Mononuclear cell (primary cell): Measurements from ENCODE around the gene CMC1. TPM values are rescaled to one million over a fixed set of nuclear protein-coding genes. Genes with fewer than 3 reads are reported as not detected.

Experiments
- H3K27me3 ChIP-seq: 2 replicates; pipeline ENCODE4 v1.6.0; 2011; ENCODE audit warnings: low read length, control low read depth; ENCODE audit not compliant: insufficient read depth
- H3K4me1 ChIP-seq: 2 replicates; pipeline ENCODE4 v1.5.1; 2011; ENCODE audit warnings: mild to moderate bottlenecking, low read length, control low read depth; ENCODE audit not compliant: insufficient read depth
- H3K4me3 ChIP-seq: 2 replicates; pipeline ENCODE4 v1.5.1; 2011; ENCODE audit warnings: mild to moderate bottlenecking, low read length, moderate library complexity
- H3K9me3 ChIP-seq: 2 replicates; pipeline ENCODE4 v1.5.1; 2011; ENCODE audit warnings: low read depth, mild to moderate bottlenecking, control low read depth, low read length
- total RNA-seq: library from RNA; depleted of rRNA; stranded (reverse); fragments of >200 nt; gene quantifications from one replicate; pipeline ENCODE4 v1.2.3, GENCODE V29; 2012

Gene CMC1
- total RNA-seq, 1 donor: 39.5 TPM

DNA sequence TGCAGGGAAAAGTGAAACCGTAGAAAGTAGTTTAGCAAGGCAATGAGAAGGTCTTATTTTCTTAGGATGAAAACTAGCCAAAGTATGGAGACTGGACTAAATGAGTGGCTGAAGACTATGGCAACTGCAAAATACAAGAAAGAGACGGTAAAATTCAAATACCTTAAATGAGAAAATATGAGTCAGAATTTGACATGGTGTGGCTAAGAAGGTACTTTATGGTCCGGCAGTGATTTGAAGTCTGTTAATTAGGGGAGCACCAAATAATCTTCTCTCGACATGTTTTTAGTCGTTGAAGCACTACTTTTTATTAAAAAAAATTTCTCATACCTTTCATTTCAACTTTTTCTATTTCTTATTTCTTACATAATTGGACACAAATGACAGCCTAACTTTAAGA, 12.8 kb upstream of the CMC1 start:
- Histone ChIP-seq H3K4me1 (no peaks in the 10 kb centered on the region), H3K4me3 (no peak overlapping the region), H3K27me3 (no peaks in the 10 kb centered on the region), H3K9me3 (no peaks in the 10 kb centered on the region)

DNA sequence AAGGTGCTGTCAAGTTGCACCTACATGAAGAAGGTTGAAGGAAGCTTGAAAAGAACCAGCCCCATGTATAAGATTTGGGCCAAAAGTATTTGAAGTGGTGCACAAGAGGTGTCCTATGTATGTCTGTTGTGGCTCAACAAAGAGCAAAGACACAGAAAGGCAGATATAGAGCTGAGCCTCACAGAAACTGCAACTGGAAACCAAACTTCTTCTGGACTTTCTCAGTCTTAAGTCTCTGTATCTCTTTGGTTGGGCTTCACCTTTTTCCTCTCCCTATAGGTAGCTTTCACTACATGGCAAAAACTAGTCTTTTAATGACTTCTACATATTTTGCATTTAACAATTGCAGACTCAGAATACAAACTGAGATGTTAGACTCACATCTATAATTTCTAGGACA, 8.8 kb upstream of the CMC1 start:
- Histone ChIP-seq H3K4me3 (no peak overlapping the region), H3K4me1 (no peaks in the 10 kb centered on the region), H3K9me3 (no peaks in the 10 kb centered on the region), H3K27me3 (no peaks in the 10 kb centered on the region)

DNA sequence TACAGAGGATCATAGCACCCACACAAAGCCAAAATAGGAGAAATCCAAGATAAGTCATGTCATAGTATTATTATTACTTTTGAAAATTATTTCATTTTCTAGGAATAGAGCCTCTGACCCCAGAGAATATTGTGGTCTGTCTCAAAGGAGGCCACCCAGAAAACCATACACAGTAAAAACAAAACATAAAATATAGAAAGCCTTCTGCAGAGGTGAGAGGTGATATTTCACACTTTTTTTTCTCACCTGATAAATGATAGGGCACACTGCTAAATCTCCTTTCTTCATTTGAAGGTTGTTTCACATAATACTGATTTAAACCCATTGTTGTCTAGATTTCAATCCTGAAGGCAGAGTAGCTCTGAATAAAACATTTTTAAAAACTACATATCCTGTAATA, 7.0 kb upstream of the CMC1 start:
- H3K4me1 ChIP-seq: no peaks in the 10 kb centered on the region
- H3K27me3 ChIP-seq: no peaks in the 10 kb centered on the region
- H3K4me3 ChIP-seq: no peak overlapping the region
- no peaks in the 10 kb centered on the region for H3K9me3 ChIP-seq

DNA sequence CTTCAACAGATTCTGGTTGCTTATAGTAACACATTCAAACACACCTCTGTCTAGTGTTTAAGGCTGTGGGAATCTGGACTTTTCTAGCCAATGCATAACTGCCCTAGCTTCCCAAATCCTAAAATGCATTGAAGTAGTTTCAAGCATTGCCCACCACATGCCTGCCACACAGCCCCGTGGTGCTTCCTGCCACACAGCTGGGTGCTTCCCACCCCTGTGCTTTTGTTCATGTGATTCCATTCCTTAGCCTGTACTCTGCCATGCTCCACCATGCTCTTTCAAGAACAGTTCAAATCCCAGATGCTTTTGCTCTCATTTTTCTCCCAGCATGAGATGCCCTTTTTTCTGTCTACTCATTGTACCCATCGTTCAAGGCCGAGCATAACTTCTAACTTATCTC, 2.3 kb upstream of the CMC1 start:
- no peaks in the 10 kb centered on the region for H3K9me3 ChIP-seq

DNA sequence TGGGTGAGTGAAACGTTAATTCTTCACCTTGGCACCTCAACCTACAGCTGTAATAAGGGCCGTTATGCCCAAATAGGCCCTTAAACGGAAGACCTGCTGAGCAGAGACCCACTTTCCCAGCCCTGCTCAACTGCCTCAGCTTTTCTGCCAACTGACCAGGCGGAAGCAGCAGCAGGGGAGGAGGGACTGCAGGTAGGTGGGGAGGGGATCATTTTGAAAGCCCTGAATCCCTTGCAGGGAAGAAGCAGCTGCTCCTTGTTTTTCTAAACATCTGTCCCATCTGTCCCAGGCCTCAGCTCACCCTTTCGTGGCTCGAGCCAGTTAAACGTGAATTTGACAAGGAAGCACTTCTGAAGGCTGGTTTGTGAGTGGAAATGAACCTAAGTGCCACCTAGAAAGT, 978 bp upstream of the CMC1 start:
- Histone ChIP-seq H3K9me3 (no peaks in the 10 kb centered on the region), H3K4me3 (no peak overlapping the region), H3K27me3 (no peaks in the 10 kb centered on the region), H3K4me1 (peaks cover 37% of the 10 kb centered on the region)

More for the DNA sequence above, 2.3 kb upstream of the CMC1 start:
- H3K4me3 ChIP-seq: no peak overlapping the region
- peaks cover 31% of the 10 kb centered on the region for H3K4me1 ChIP-seq
- H3K27me3 ChIP-seq: no peaks in the 10 kb centered on the region

DNA sequence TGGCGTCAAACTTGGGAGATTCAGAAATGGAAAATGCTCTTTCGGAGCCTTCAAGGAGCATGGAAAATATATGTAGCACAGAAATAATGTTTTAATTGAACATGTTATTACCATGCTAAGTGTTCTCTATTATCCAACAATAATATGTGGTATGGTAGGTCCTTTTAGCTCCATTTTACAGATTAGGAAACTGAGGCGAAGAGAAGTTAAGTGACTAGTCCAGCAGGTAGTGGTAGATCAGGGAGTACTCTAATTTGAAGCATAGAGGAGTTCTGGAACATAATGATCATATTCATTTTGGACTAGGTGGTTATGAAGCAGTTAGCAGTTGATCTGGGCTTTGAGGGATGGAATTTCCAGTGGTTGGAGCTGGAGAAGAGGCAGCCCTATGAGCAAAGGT, 1.1 kb downstream of the CMC1 start:
- Histone ChIP-seq H3K4me1 (peaks cover 37% of the 10 kb centered on the region), H3K4me3 (no peak overlapping the region), H3K9me3 (no peaks in the 10 kb centered on the region), H3K27me3 (no peaks in the 10 kb centered on the region)

DNA sequence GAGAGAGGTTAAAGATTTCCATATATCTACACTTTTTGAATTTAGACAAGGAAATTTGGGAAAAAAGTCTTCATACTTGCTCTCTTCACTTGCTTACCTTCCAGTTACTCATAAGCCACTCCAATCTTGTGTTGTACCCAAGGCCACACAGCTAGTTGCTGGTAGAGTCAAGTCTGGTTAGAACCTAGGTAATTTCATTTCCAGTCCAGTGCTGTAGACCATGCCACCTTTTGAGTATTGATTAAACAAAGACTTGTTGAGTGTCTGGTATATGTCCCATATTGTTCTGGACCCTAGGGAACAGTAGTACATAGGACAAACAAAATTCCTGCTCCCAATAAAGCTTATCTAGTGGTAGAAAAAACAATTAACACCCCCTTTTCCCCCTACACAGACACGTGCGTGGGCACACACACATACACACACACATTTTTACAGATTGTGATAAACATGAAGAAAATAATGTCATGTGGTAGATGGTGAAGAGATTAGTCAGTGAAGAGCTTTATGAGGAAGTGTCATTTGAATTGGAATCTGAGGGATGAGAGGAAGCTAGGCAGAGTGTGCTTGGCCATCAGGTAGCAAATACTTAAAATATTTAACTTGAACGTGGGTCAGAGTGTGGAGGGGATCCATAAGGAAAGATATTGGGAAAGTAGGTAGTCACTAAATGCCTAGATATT, 2.1 kb downstream of the CMC1 start:
- peaks cover 37% of the 10 kb centered on the region for H3K4me1 ChIP-seq
- H3K27me3 ChIP-seq: no peaks in the 10 kb centered on the region
- H3K4me3 ChIP-seq: no peak overlapping the region
- H3K9me3 ChIP-seq: no peaks in the 10 kb centered on the region

DNA sequence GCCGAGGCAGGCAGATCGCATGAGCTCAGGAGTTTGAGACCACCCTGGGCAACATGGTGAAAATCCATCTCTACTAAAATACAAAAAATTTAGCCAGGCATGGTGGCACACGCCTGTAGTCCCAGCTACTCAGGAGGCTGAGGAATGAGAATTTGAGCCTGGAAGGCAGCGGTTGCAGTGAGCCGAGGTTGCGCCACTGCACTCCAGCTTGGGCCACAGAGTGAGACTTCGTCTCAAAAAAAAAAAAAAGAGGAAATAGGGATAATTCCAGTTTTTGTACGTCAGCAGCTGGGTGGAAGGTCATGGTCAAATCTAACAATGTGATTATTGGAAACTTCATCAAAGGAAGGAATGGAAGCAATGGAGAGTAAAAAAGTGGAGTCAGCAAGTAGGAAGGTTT, 3.1 kb downstream of the CMC1 start:
- no peaks in the 10 kb centered on the region for H3K9me3 ChIP-seq
- no peaks in the 10 kb centered on the region for H3K27me3 ChIP-seq
- peaks cover 37% of the 10 kb centered on the region for H3K4me1 ChIP-seq
- no peak overlapping the region for H3K4me3 ChIP-seq

DNA sequence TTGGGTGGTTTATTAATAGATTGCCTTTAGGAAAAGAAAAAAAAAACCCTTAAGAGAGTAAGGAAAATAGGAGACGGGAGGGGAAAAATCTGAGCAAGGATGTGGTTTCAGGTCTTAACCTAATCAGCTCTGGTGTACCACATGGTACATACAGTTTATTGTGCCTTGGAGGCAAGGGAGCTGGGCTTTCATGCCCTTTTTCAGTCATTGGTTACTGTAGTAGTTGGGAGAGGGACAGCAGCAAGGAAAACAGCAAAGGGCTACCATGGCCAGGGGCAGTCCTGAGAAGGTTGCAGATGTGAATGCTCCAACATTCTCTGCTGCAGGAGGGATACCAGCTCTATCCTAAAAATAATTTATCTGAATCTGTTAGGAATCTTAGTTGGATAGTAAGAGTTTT, 5.9 kb downstream of the CMC1 start:
- Histone ChIP-seq H3K27me3 (no peaks in the 10 kb centered on the region), H3K4me3 (no peak overlapping the region), H3K4me1 (peaks cover 48% of the 10 kb centered on the region), H3K9me3 (no peaks in the 10 kb centered on the region)

DNA sequence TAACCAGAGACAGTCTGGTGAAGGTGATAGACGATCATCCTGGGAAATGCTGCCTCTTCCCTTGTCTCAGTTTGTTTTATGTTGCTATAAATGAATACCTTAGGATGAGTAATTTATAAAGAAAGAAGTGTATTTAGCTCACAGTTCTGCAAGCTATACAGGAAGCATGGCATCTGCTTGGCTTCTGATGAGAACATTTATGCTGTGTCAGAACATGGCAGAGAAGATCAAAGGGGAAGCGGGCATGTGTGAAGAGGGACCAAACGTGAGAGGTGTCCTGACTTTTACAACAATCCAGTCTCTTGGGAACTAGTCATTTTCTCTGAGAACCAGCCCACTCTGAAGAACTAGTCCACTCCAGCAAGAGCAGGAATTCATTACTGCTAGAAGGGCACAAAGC, 9.6 kb downstream of the CMC1 start:
- Histone ChIP-seq H3K9me3 (no peaks in the 10 kb centered on the region), H3K27me3 (no peaks in the 10 kb centered on the region), H3K4me1 (peaks cover 43% of the 10 kb centered on the region), H3K4me3 (no peak overlapping the region)

DNA sequence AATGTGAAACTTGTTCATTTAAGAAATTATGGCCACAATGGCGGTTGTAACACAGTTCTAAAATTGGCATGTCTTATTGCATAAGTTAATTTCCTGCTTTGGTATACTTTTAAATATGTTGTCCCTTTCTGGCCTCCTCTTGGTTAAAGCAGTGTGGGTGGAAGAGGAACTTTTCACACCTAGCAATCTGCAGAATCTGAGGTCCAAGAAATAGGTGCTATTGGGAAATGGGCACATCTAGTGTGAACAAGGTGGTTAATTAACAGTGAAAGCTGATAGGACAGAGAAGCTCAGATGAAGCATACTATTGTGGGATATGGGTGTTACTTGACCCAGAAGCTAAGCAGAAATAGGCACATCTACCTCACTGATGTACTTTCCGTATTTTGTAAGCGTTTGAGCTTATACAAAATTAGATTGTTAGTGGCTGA, 10.6 kb downstream of the CMC1 start:
- Histone ChIP-seq H3K4me1 (peaks cover 43% of the 10 kb centered on the region), H3K9me3 (no peaks in the 10 kb centered on the region), H3K4me3 (no peak overlapping the region), H3K27me3 (no peaks in the 10 kb centered on the region)

DNA sequence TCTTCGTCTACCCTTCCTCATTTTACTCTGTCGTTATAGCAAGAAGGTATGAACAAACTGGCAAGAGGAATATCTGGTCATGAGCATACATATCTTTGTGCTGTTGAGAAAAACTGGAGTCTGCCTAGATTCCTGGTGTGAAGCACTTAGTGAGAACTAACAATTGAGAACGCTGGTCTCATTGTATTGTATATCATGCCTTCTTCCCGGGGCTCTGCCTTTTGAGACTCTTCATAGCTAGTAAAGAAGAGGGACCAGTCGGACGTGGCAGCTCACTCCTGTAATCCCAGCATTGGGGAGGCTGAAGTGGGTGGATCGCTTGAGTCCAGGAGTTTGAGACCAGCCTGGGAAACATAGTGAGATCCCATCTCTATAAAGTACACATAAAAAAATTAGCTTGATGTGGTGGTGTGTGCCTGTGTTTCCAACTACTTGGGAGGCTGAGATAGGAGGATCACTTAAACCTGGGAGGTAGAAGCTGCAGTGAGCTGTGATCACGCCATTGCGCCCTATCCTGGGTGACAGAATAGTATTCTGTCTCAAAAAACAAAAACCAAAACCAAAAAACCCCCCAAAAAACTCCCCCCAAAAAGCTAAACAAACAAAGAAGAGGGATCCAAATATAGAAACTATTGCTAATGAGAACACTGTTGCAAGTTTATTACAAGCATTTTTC, 11.8 kb downstream of the CMC1 start:
- no peaks in the 10 kb centered on the region for H3K9me3 ChIP-seq
- no peak overlapping the region for H3K4me3 ChIP-seq
- H3K4me1 ChIP-seq: peaks cover 43% of the 10 kb centered on the region
- no peaks in the 10 kb centered on the region for H3K27me3 ChIP-seq

DNA sequence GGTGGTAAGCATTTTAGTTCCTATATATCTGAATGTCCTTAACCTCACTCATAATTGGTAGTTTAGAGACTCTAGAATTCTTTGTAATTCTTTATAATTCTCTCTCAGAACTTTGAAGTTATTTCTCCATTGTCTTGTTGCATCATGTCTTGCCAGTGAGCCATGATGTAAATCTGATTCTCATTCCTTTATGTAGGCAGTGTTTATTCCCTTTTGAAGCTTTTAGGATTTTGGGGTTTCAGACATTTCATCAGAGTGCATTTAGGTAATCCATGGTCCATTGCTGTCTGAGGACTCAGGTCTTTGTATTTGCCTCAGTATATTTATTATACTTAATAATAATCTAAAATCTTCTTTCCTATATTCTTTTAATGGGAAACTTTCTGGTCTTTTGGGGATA, 20.6 kb downstream of the CMC1 start:
- Histone ChIP-seq H3K4me3 (no peak overlapping the region), H3K9me3 (no peaks in the 10 kb centered on the region), H3K27me3 (no peaks in the 10 kb centered on the region), H3K4me1 (no peaks in the 10 kb centered on the region)

DNA sequence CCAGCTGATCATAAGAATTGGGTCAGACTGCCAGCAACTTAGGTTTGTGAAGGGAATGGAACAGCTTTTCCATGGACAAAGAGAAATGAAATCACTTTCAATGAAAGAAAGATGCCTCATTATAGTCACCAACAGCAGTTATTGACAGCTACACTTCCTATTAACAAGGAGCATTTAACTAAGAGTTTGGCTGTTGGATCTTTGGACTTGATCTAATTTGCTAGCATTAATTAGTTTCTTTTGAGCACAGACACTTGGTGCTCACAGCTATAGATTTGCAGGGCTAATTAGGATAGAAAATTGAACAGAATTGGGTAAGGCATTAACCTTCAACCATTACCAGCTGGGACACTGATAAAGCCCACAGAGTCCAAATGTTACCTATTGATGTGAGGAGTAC, 24.2 kb downstream of the CMC1 start:
- no peaks in the 10 kb centered on the region for H3K9me3 ChIP-seq
- no peaks in the 10 kb centered on the region for H3K27me3 ChIP-seq
- no peak overlapping the region for H3K4me3 ChIP-seq
- H3K4me1 ChIP-seq: no peaks in the 10 kb centered on the region

DNA sequence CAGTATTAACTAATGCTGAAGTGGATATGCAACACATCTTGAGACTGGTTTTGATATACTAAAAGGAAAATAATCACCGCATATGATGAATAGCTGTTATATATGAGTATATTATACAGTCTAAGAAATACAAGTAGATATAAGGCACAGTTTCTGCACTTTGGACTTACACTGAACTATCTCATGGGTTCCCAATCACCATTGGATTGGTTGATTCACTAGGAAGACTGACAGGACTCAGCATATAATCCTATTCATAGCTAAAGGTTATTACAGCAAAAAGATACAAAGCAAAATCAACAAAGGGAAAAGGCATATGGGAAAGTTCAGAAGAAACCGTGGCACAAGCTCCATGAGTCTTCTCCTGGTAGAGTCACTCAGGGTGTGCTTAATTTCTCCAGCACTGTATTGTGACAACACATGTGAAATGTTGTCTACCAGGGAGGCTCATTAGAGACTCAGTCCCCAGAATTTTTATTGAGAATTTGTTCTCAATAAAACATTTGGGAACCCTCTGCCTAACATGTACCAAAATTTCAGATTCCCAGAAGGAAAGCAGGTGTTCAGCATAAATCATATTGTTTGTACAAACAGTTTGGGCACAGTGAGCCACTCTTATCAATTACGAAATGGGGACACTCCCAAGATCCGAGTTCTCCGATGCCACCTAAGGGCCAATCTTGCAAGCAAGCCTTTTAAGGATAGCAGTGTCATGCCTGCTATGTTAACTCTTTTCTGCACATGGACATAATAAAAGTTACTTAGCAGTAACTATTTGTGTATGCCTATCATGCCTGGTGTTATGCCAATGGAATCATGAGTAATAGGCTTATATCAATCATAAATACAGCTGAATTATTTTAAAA, 26.8 kb downstream of the CMC1 start:
- no peaks in the 10 kb centered on the region for H3K4me1 ChIP-seq
- peaks cover 10% of the 10 kb centered on the region for H3K9me3 ChIP-seq
- H3K27me3 ChIP-seq: no peaks in the 10 kb centered on the region
- H3K4me3 ChIP-seq: no peak overlapping the region
